HepG2 (cell line): ENCODE measurements around the gene AMD1.

Experiments used
- CTCF ChIP-seq: sonication (generic); formaldehyde crosslinking; IDR thresholded peaks from 2 replicates; pipeline ENCODE4 v1.5.0; 2020; ENCODE audit warnings: mild to moderate bottlenecking, missing genetic modification reagents, moderate library complexity
- MAX ChIP-seq: IDR thresholded peaks from 2 replicates; pipeline ENCODE4 v1.6.1; 2012; ENCODE audit warnings: inconsistent platforms

GRCh38 chr6:110864824-110865223, 9.8 kb upstream of the AMD1 start:
- TF ChIP-seq MAX: no peak
- no peak for TF ChIP-seq CTCF (CRISPR knock-in tag)
